PC-9 (cell line): ENCODE results near the gene MED13L. TPM values are rescaled to one million over a fixed set of nuclear protein-coding genes. Genes with fewer than 3 reads are reported as not detected.

ENCODE experiments used
- BruUV-seq: library from RNA; stranded (reverse); fragments of 400-500 nt; replicated peaks from 2 replicates; lab custom pipeline; 2021; lab: Mats Ljungman, UMichigan
- CTCF ChIA-PET: fragments of 300-600 bp; sonication (Branson Sonifier 250); formaldehyde crosslinking; loops from one replicate; lab custom pipeline; 2022; ENCODE audit warnings: antibody characterized with exemption; lab: Charles Lee
- POLR2A ChIA-PET: fragments of 300-600 bp; sonication (Branson Sonifier 250); formaldehyde crosslinking; loops from one replicate; lab custom pipeline; 2022; ENCODE audit warnings: antibody characterized with exemption; ENCODE audit not compliant: unreplicated experiment; lab: Charles Lee
- DNase-seq, 2 experiments: peaks; one replicate each; pipeline versions ENCODE4 v3.0.0 to v3.0.0-alpha.2; 2015 to 2022; ENCODE audit warnings: mixed read lengths in 1 of 2
- H2AFZ ChIP-seq: fragments of 200-600 bp; sonication (generic); 2 replicates; pipeline ENCODE4 v1.8.1; 2017; ENCODE audit warnings: antibody characterized with exemption
- H3F3A ChIP-seq: fragments of 200-600 bp; sonication (generic); 2 replicates; pipeline ENCODE4 v1.8.1; 2017; ENCODE audit warnings: antibody characterized with exemption, mild to moderate bottlenecking, low read depth; ENCODE audit not compliant: insufficient read depth
- H3K27ac ChIP-seq: fragments of 200-600 bp; sonication (generic); 2 replicates; pipeline ENCODE4 v1.6.1; 2016; ENCODE audit warnings: mixed run types
- H3K27me3 ChIP-seq: fragments of 200-600 bp; sonication (generic); 2 replicates; pipeline ENCODE4 v1.6.1; 2016; ENCODE audit warnings: low read depth, mixed run types; ENCODE audit not compliant: insufficient read depth
- H3K36me3 ChIP-seq: fragments of 200-600 bp; sonication (generic); 2 replicates; pipeline ENCODE4 v1.6.1; 2016; ENCODE audit warnings: low read depth, mixed run types
- H3K4me1 ChIP-seq: fragments of 200-600 bp; sonication (generic); replicated peaks from 2 replicates; pipeline ENCODE4 v1.6.1; 2016; ENCODE audit warnings: mixed run types; ENCODE audit not compliant: insufficient read depth
- H3K4me2 ChIP-seq: fragments of 200-600 bp; sonication (generic); 2 replicates; pipeline ENCODE4 v1.6.1; 2017; ENCODE audit warnings: mixed run types
- H3K4me3 ChIP-seq: fragments of 200-600 bp; sonication (generic); 2 replicates; pipeline ENCODE4 v1.6.1; 2016; ENCODE audit warnings: mixed run types
- H3K79me2 ChIP-seq: fragments of 200-600 bp; sonication (generic); 2 replicates; pipeline ENCODE4 v1.6.1; 2017; ENCODE audit warnings: low read depth, mixed run types
- H3K9me2 ChIP-seq: fragments of 200-600 bp; sonication (generic); 2 replicates; pipeline ENCODE4 v1.8.1; 2017; ENCODE audit warnings: mild to moderate bottlenecking; ENCODE audit not compliant: insufficient read depth
- H3K9me3 ChIP-seq: fragments of 200-600 bp; sonication (generic); 2 replicates; pipeline ENCODE4 v1.8.1; 2016; ENCODE audit warnings: low read depth; ENCODE audit not compliant: insufficient read depth
- H4K20me1 ChIP-seq: fragments of 200-600 bp; sonication (generic); 2 replicates; pipeline ENCODE4 v1.8.1; 2017; ENCODE audit not compliant: insufficient read depth
- CTCF ChIP-seq: fragments of 200-600 bp; sonication (generic); conservative IDR thresholded peaks from 2 replicates; pipeline ENCODE4 v1.6.1; 2017; ENCODE audit warnings: mixed run types, antibody characterized with exemption, mild to moderate bottlenecking, moderate library complexity
- EZH2 ChIP-seq: fragments of 200-600 bp; sonication (generic); IDR thresholded peaks from 2 replicates; pipeline ENCODE4 v1.8.0; 2017; ENCODE audit warnings: antibody characterized with exemption, low read depth
- intact Hi-C: fragments of 100-400 bp; cut with micrococcal nuclease; formaldehyde crosslinking; loops from one replicate; pipeline ENCODE4 v1.10.0; 2022; ENCODE audit not compliant: unreplicated experiment
- total RNA-seq: library from RNA; stranded (reverse); gene quantifications from 2 replicates; pipeline ENCODE4 v1.2.3, GENCODE V29; 2021

The MED13L gene
- total RNA-seq, 1 experiment from 2014 or later, result 89.5 TPM

- Histone ChIP-seq H4K20me1 (no peaks in the 10 kb centered on the region), H3K9me2 (no peaks in the 10 kb centered on the region), H3K4me1 (no peaks in the 10 kb centered on the region), H3K36me3 (peaks cover 7% of the 10 kb centered on the region), H3K27me3 (no peaks in the 10 kb centered on the region), H2AFZ (no peak overlapping the region), H3K9me3 (no peaks in the 10 kb centered on the region), H3K79me2 (no peaks in the 10 kb centered on the region), H3F3A (no peaks in the 10 kb centered on the region), H3K27ac (no peak overlapping the region), H3K4me2 (no peak overlapping the region), H3K4me3 (no peak overlapping the region)
- ChIA-PET POLR2A (no interaction called here), CTCF (no interaction called here)
- intact Hi-C loops, result no loop called here
- BruUV-seq, result no TSS peak
- DNase-seq, result no peak
- TF ChIP-seq CTCF, result no peak
- TF ChIP-seq EZH2, result no peak
These were observed 313.3 kb downstream of the MED13L start for GRCh38 chr12:115964214-115964613.

- no peak overlapping the region for H3K4me3 ChIP-seq
- BruUV-seq, result no TSS peak
- H3K27me3 ChIP-seq, result no peaks in the 10 kb centered on the region
- H3K9me3 ChIP-seq, result no peaks in the 10 kb centered on the region
- H3K4me1 ChIP-seq, result peaks cover under 1% of the 10 kb centered on the region
- peaks cover under 1% of the 10 kb centered on the region; the same call in 1 of the 2 replicates for H3F3A ChIP-seq
- H4K20me1 ChIP-seq, result no peaks in the 10 kb centered on the region
- no peaks in the 10 kb centered on the region for H3K9me2 ChIP-seq
- H2AFZ ChIP-seq, result no peak overlapping the region
- no peaks in the 10 kb centered on the region for H3K79me2 ChIP-seq
- no peak overlapping the region for H3K4me2 ChIP-seq
- intact Hi-C loops, result no loop called here
- no peak overlapping the region for H3K27ac ChIP-seq
- ChIA-PET POLR2A (no interaction called here), CTCF (no interaction called here)
- no peak for DNase-seq
- no peak for TF ChIP-seq EZH2
- no peak for TF ChIP-seq CTCF
- H3K36me3 ChIP-seq, result peaks cover 7% of the 10 kb centered on the region
These were observed 315.3 kb downstream of the MED13L start for GRCh38 chr12:115962216-115962615.

GRCh38 chr12:115960868-115961802, 316.4 kb downstream of the MED13L start:
- no peaks in the 10 kb centered on the region for H3K27me3 ChIP-seq
- H3K9me2 ChIP-seq, result no peaks in the 10 kb centered on the region
- no peaks in the 10 kb centered on the region for H3K9me3 ChIP-seq
- intact Hi-C loops, result no loop called here
- H3K4me2 ChIP-seq, result no peak overlapping the region
- peaks cover 12% of the 10 kb centered on the region for H3K4me1 ChIP-seq
- H4K20me1 ChIP-seq, result no peaks in the 10 kb centered on the region
- no TSS peak for BruUV-seq
- no peak overlapping the region for H3K27ac ChIP-seq
- no peak overlapping the region for H3K4me3 ChIP-seq
- ChIA-PET POLR2A (no interaction called here), CTCF (no interaction called here)
- H3K36me3 ChIP-seq, result peaks cover 7% of the 10 kb centered on the region
- H3F3A ChIP-seq, result peaks cover 9% of the 10 kb centered on the region; the same call in 1 of the 2 replicates
- TF ChIP-seq CTCF (no peak), EZH2 (no peak)
- no peaks in the 10 kb centered on the region for H3K79me2 ChIP-seq
- DNase-seq, result no peak
- H2AFZ ChIP-seq, result no peak overlapping the region
